Measurements from ENCODE around the gene LONRF3.

DNA sequence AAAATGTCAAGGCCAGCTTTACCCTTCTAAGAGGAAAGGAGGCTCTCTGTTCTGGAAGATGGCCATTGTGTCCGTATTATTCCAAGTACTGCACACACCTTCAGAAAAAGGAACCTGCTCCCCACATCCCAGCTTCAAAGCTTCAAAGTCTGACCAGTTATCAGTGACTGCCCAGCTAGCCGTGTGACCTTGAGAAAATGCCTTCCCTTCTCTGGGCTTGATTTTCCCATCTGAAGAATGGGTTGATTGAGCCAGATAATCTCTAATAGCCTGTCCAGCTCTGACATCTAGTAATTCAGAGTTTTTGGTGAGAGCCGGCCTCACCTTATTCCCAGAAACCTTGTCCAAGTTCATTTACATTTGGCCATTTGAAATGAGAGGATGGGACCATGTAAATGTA, 3.0 kb downstream of the LONRF3 start:
- TF ChIP-seq POLR2AphosphoS5 (IDR thresholded peaks at IDR 0.05), result no peak
- TF ChIP-seq, protein P1, sequence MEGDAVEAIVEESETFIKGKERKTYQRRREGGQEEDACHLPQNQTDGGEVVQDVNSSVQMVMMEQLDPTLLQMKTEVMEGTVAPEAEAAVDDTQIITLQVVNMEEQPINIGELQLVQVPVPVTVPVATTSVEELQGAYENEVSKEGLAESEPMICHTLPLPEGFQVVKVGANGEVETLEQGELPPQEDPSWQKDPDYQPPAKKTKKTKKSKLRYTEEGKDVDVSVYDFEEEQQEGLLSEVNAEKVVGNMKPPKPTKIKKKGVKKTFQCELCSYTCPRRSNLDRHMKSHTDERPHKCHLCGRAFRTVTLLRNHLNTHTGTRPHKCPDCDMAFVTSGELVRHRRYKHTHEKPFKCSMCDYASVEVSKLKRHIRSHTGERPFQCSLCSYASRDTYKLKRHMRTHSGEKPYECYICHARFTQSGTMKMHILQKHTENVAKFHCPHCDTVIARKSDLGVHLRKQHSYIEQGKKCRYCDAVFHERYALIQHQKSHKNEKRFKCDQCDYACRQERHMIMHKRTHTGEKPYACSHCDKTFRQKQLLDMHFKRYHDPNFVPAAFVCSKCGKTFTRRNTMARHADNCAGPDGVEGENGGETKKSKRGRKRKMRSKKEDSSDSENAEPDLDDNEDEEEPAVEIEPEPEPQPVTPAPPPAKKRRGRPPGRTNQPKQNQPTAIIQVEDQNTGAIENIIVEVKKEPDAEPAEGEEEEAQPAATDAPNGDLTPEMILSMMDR (IDR thresholded peaks at IDR 0.05), result no peak
